IMR-90 (cell line): Measurements from ENCODE around the gene GRM5. TPM values are rescaled to one million over a fixed set of nuclear protein-coding genes. Genes with fewer than 3 reads are reported as not detected.

Experiments used
- ATAC-seq: fragments of 200-7000 bp; cut with Tn5 transposase; 2 replicates; pipeline ENCODE4 v1.9.1; 2020; ENCODE audit warnings: low read depth, mild to moderate bottlenecking, moderate library complexity
- BruUV-seq: library from RNA; stranded (reverse); fragments of 400-500 nt; replicated peaks from 2 replicates; lab custom pipeline; 2021; lab: Mats Ljungman, UMichigan
- CTCF ChIA-PET: fragments of 300-600 bp; formaldehyde crosslinking; extraction: SDS; loops from one replicate; lab custom pipeline; 2021; ENCODE audit warnings: antibody characterized with exemption; lab: Yijun Ruan, JAX
- POLR2A ChIA-PET: fragments of 300-600 bp; sonication (Branson Sonifier 250); formaldehyde crosslinking; loops from one replicate; lab custom pipeline; 2022; ENCODE audit warnings: antibody characterized with exemption; ENCODE audit not compliant: unreplicated experiment; lab: Charles Lee
- DNase-seq: peaks from one replicate; pipeline ENCODE4 v3.0.0; 2013
- H2AFZ ChIP-seq: replicated peaks from 2 replicates; pipeline ENCODE3; 2013; ENCODE audit warnings: low read length, mild to moderate bottlenecking; ENCODE audit not compliant: poor library complexity
- H2AK5ac ChIP-seq: 2 replicates; pipeline ENCODE4 v1.6.1; 2013; ENCODE audit warnings: low read depth, low read length, inconsistent platforms
- H2AK9ac ChIP-seq: replicated peaks from 2 replicates; pipeline ENCODE3; 2013; ENCODE audit warnings: mild to moderate bottlenecking, low read depth, low read length, moderate library complexity; ENCODE audit not compliant: poor library complexity
- H2BK120ac ChIP-seq: 2 replicates; pipeline ENCODE4 v1.6.1; 2013; ENCODE audit warnings: low read depth, low read length, inconsistent platforms
- H2BK15ac ChIP-seq: 3 replicates; pipeline ENCODE4 v1.6.1; 2013; ENCODE audit warnings: low read depth, low read length, inconsistent platforms
- H2BK20ac ChIP-seq: 2 replicates; pipeline ENCODE4 v1.6.1; 2013; ENCODE audit warnings: low read depth, mild to moderate bottlenecking, inconsistent platforms, low read length, moderate library complexity
- H2BK5ac ChIP-seq: 2 replicates; pipeline ENCODE4 v1.6.1; 2013; ENCODE audit warnings: mild to moderate bottlenecking, low read depth, low read length, inconsistent platforms; ENCODE audit not compliant: poor library complexity, severe bottlenecking
- H3K14ac ChIP-seq: replicated peaks from 2 replicates; pipeline ENCODE4 v1.6.1; 2013; ENCODE audit warnings: low read depth, low read length, inconsistent platforms
- H3K18ac ChIP-seq: 2 replicates; pipeline ENCODE4 v1.6.1; 2013; ENCODE audit warnings: low read depth, low read length, control low read depth
- H3K23ac ChIP-seq: 2 replicates; pipeline ENCODE4 v1.6.1; 2013; ENCODE audit warnings: low read depth, low read length, inconsistent platforms
- H3K27ac ChIP-seq: 2 replicates; pipeline ENCODE4 v1.5.1; 2013; ENCODE audit warnings: mild to moderate bottlenecking, control low read depth, low read length; ENCODE audit not compliant: insufficient read depth
- H3K27me3 ChIP-seq: 2 replicates; pipeline ENCODE4 v1.6.1; 2013; ENCODE audit warnings: low read length; ENCODE audit not compliant: control insufficient read depth, insufficient read depth
- H3K36me3 ChIP-seq: 2 replicates; pipeline ENCODE4 v1.6.1; 2013; ENCODE audit warnings: low read length, mixed read lengths; ENCODE audit not compliant: control insufficient read depth, insufficient read depth
- H3K4ac ChIP-seq: 2 replicates; pipeline ENCODE4 v1.6.1; 2013; ENCODE audit warnings: low read depth, low read length, inconsistent platforms
- H3K4me1 ChIP-seq: 2 replicates; pipeline ENCODE4 v1.6.1; 2013; ENCODE audit warnings: low read length, mixed read lengths; ENCODE audit not compliant: control insufficient read depth, insufficient read depth
- H3K4me2 ChIP-seq: 2 replicates; pipeline ENCODE4 v1.6.1; 2013; ENCODE audit warnings: low read depth, mild to moderate bottlenecking, control low read depth, low read length, moderate library complexity
- H3K4me3 ChIP-seq: 2 replicates; pipeline ENCODE4 v1.5.1; 2013; ENCODE audit warnings: low read depth, mild to moderate bottlenecking, control low read depth, low read length, moderate library complexity; ENCODE audit not compliant: insufficient read depth
- H3K56ac ChIP-seq: 2 replicates; pipeline ENCODE4 v1.6.1; 2013; ENCODE audit warnings: low read length, inconsistent platforms; ENCODE audit not compliant: insufficient read depth; ENCODE audit errors: extremely low read depth
- H3K79me1 ChIP-seq, 2 experiments: 2 replicates each; pipeline ENCODE4 v1.6.1; 2013; ENCODE audit warnings: low read length in 2 of 2, inconsistent platforms in 1 of 2, low read depth in 1 of 2
- H3K9ac ChIP-seq: 2 replicates; pipeline ENCODE4 v1.6.1; 2013; ENCODE audit warnings: low read depth, low read length, control low read depth
- H3K9me1 ChIP-seq: 2 replicates; pipeline ENCODE4 v1.6.1; 2013; ENCODE audit warnings: low read length, inconsistent platforms; ENCODE audit not compliant: insufficient read depth
- H3K9me3 ChIP-seq: 2 replicates; pipeline ENCODE4 v1.6.1; 2013; ENCODE audit warnings: low read length; ENCODE audit not compliant: control insufficient read depth, insufficient read depth
- H4K20me1 ChIP-seq: 2 replicates; pipeline ENCODE4 v1.6.1; 2013; ENCODE audit warnings: low read length, inconsistent platforms; ENCODE audit not compliant: insufficient read depth
- H4K5ac ChIP-seq: 2 replicates; pipeline ENCODE4 v1.6.1; 2013; ENCODE audit warnings: mild to moderate bottlenecking, low read depth, low read length, control low read depth
- H4K8ac ChIP-seq, 2 experiments: 2 replicates each; pipeline ENCODE4 v1.6.1; 2013; ENCODE audit warnings: low read depth in 2 of 2, low read length in 2 of 2, control low read depth in 1 of 2, inconsistent platforms in 1 of 2
- H4K91ac ChIP-seq: 2 replicates; pipeline ENCODE4 v1.6.1; 2013; ENCODE audit warnings: low read depth, low read length, inconsistent platforms; ENCODE audit not compliant: insufficient read depth
- POLR2A ChIP-seq: IDR thresholded peaks from 2 replicates; pipeline ENCODE4 v1.6.1; 2012; ENCODE audit warnings: mild to moderate bottlenecking, low read depth, low read length
- WGBS, 2 experiments: methylation state at CpG; one replicate each; pipeline versions ENCODE4 v1.1.5 to v1.1.7; 2013; ENCODE audit warnings: missing lambda C conversion rate in 2 of 2; ENCODE audit not compliant: insufficient read length in 1 of 2; ENCODE audit errors: extremely low coverage in 2 of 2; 5-methylcytosine and 5-hydroxymethylcytosine counted together
- dilution Hi-C: fragments of 300-500 bp; cut with HindIII; formaldehyde crosslinking; loops from one replicate; pipeline ENCODE4 v1.14.3; 2018; ENCODE audit warnings: low sequenced_read_pairs; ENCODE audit not compliant: unreplicated experiment
- in situ Hi-C: fragments of 300-500 bp; cut with MboI; formaldehyde crosslinking; loops from 3 replicates; pipeline ENCODE4 v1.14.3; 2019; ENCODE audit warnings: low sequenced_read_pairs, inconsistent platforms, mixed read lengths
- intact Hi-C: fragments of 100-400 bp; cut with micrococcal nuclease; formaldehyde crosslinking; loops from 2 replicates; pipeline ENCODE4 v1.10.0; 2022
- polyA plus RNA-seq, 3 experiments: library from polyadenylated mRNA; depleted of rRNA; stranded (reverse); fragments of >200 nt; gene quantifications; 2 replicates each; pipeline ENCODE4 v1.2.3, GENCODE V29; 2012; ENCODE audit warnings: low replicate concordance in 1 of 3
- total RNA-seq: library from RNA; depleted of rRNA; stranded (reverse); fragments of >200 nt; gene quantifications from 2 replicates; pipeline ENCODE4 v1.2.3, GENCODE V29; 2012
- TF ChIP-seq, protein P1 (sequence below): conservative IDR thresholded peaks from 2 replicates; pipeline ENCODE4 v1.5.1; 2012; ENCODE audit warnings: mild to moderate bottlenecking, low read depth, low read length, improper control_type of control experiment

Gene GRM5
- total and polyA plus RNA-seq, 2 of the 4 experiments (the other 2 are of a cell fraction) = under 0.01 TPM

DNA sequence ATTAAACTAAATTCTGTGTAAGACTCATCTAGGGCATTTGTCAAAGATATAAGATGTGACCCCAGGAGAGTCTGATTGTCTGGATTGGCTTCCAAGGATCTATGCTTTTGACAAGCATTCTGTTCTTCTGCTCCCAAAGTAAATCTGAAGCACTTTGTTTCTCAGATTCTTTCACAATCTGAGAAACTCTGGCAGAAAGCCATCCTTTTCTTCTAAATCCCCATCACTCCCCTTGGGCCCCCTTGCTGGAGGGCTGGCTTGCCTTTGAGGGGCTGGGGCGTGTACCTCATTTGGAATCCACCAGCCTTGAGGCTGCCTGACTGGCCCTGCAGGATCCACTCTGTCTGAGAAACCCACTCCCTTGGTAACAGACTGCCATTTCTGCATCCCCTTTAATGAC is 554.8 kb downstream of the GRM5 start:
- H3K4me3 ChIP-seq = no peak overlapping the region
- peaks cover 9% of the 10 kb centered on the region; the same call in 1 of the 2 replicates for H3K9me3 ChIP-seq
- H3K4ac ChIP-seq = no peak overlapping the region
- H3K14ac ChIP-seq = no peak overlapping the region
- dilution Hi-C loops = no loop called here
- H4K20me1 ChIP-seq = no peaks in the 10 kb centered on the region
- H3K56ac ChIP-seq = no peak overlapping the region
- no peaks in the 10 kb centered on the region for H3K79me1 ChIP-seq
- WGBS, 2 experiments = 86% methylated on average over 1 of the region's 1 CpG; no CpG with 5 or more reads in 1 of the 2 experiments
- H3K9me1 ChIP-seq = no peaks in the 10 kb centered on the region
- ChIA-PET CTCF (no interaction called here), POLR2A (no interaction called here)
- no peaks in the 10 kb centered on the region for H3K36me3 ChIP-seq
- TF ChIP-seq, protein P1, sequence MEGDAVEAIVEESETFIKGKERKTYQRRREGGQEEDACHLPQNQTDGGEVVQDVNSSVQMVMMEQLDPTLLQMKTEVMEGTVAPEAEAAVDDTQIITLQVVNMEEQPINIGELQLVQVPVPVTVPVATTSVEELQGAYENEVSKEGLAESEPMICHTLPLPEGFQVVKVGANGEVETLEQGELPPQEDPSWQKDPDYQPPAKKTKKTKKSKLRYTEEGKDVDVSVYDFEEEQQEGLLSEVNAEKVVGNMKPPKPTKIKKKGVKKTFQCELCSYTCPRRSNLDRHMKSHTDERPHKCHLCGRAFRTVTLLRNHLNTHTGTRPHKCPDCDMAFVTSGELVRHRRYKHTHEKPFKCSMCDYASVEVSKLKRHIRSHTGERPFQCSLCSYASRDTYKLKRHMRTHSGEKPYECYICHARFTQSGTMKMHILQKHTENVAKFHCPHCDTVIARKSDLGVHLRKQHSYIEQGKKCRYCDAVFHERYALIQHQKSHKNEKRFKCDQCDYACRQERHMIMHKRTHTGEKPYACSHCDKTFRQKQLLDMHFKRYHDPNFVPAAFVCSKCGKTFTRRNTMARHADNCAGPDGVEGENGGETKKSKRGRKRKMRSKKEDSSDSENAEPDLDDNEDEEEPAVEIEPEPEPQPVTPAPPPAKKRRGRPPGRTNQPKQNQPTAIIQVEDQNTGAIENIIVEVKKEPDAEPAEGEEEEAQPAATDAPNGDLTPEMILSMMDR = no peak
- TF ChIP-seq POLR2A = no peak
- DNase-seq (no peak), ATAC-seq (no peak)
- no peak overlapping the region for H3K4me2 ChIP-seq
- no peak overlapping the region for H2BK120ac ChIP-seq
- H4K8ac ChIP-seq = no peak overlapping the region
- H2AK9ac ChIP-seq = no peak overlapping the region
- H2BK20ac ChIP-seq = no peak overlapping the region
- H2BK15ac ChIP-seq = no peak overlapping the region
- H4K5ac ChIP-seq = no peak overlapping the region
- H3K9ac ChIP-seq = no peak overlapping the region
- H3K27ac ChIP-seq = no peak overlapping the region
- no TSS peak for BruUV-seq
- H3K27me3 ChIP-seq = peaks cover 3% of the 10 kb centered on the region; the same call in 1 of the 2 replicates
- H3K18ac ChIP-seq = no peak overlapping the region
- H4K91ac ChIP-seq = no peak overlapping the region
- peaks cover 1% of the 10 kb centered on the region; the same call in 1 of the 2 replicates for H3K4me1 ChIP-seq
- H2BK5ac ChIP-seq = no peak overlapping the region
- H3K23ac ChIP-seq = no peak overlapping the region
- in situ Hi-C loops = no loop called here
- intact Hi-C loops = no loop called here
- no peak overlapping the region for H2AFZ ChIP-seq
- no peak overlapping the region for H2AK5ac ChIP-seq
